Fibroblast of lung (primary cell): ENCODE results near the gene USF3. TPM values are rescaled to one million over a fixed set of nuclear protein-coding genes. Genes with fewer than 3 reads are reported as not detected.

Experiments used
- DNase-seq, 2 donors: peaks; one replicate each; pipeline versions ENCODE4 v3.0.0 to v3.0.0-alpha.2; 2010; ENCODE audit warnings: low read depth in 2 of 2
- H2AFZ ChIP-seq: 2 replicates; pipeline ENCODE4 v1.5.1; 2012; ENCODE audit warnings: low read length, control low read depth, inconsistent platforms
- H3K27ac ChIP-seq: 2 replicates; pipeline ENCODE4 v1.5.1; 2011; ENCODE audit warnings: low read length, control low read depth; ENCODE audit not compliant: insufficient read depth
- H3K27me3 ChIP-seq: 2 replicates; pipeline ENCODE4 v1.5.1; 2011; ENCODE audit warnings: mild to moderate bottlenecking, low read length; ENCODE audit not compliant: control insufficient read depth, insufficient read depth
- H3K36me3 ChIP-seq: 2 replicates; pipeline ENCODE4 v1.5.1; 2011; ENCODE audit warnings: low read length; ENCODE audit not compliant: control insufficient read depth, insufficient read depth
- H3K4me1 ChIP-seq: 2 replicates; pipeline ENCODE4 v1.5.1; 2011; ENCODE audit warnings: low read length; ENCODE audit not compliant: control insufficient read depth, insufficient read depth; ENCODE audit errors: extremely low read depth
- H3K4me2 ChIP-seq: 2 replicates; pipeline ENCODE4 v1.5.1; 2011; ENCODE audit warnings: low read length, control low read depth; ENCODE audit not compliant: insufficient read depth; ENCODE audit errors: extremely low read depth
- H3K4me3 ChIP-seq, 4 experiments: fragments of 200-600 bp in 1 of 4; sonication (generic) in 1 of 4; replicated peaks in 1 of 4; 2 replicates each; pipeline ENCODE4 v1.5.1; 2011 to 2016; ENCODE audit warnings: low read length in 4 of 4, low read depth in 3 of 4, mild to moderate bottlenecking in 3 of 4, control low read depth in 2 of 4, inconsistent platforms in 1 of 4, mixed read lengths in 1 of 4; ENCODE audit not compliant: insufficient read depth in 1 of 4; ENCODE audit errors: control extremely low read depth in 1 of 4
- H3K79me2 ChIP-seq: 2 replicates; pipeline ENCODE4 v1.5.1; 2012; ENCODE audit warnings: mild to moderate bottlenecking, low read length, inconsistent platforms; ENCODE audit not compliant: control insufficient read depth, insufficient read depth
- H3K9ac ChIP-seq: 2 replicates; pipeline ENCODE4 v1.5.1; 2011; ENCODE audit warnings: mild to moderate bottlenecking, low read length, control low read depth; ENCODE audit not compliant: insufficient read depth
- H3K9me3 ChIP-seq: 2 replicates; pipeline ENCODE4 v1.5.1; 2012; ENCODE audit warnings: low read depth, low read length; ENCODE audit not compliant: control insufficient read depth, insufficient read depth
- H4K20me1 ChIP-seq: 2 replicates; pipeline ENCODE4 v1.5.1; 2011; ENCODE audit warnings: low read length; ENCODE audit not compliant: control insufficient read depth, insufficient read depth; ENCODE audit errors: extremely low read depth
- EZH2 ChIP-seq: IDR thresholded peaks from 2 replicates; pipeline ENCODE4 v1.5.1; 2012; ENCODE audit warnings: low read length, control low read depth, mild to moderate bottlenecking; ENCODE audit errors: missing control alignments
- polyA plus RNA-seq, 2 donors: library from polyadenylated mRNA; depleted of rRNA in 1 of 2; stranded (reverse) in 1 of 2; unstranded in 1 of 2; fragments of >200 nt; gene quantifications; 2 replicates each; pipeline ENCODE4 v1.2.1, GENCODE V29; 2011 to 2012; ENCODE audit warnings: missing spikeins in 1 of 2
- total RNA-seq: library from RNA; depleted of rRNA; stranded (reverse); fragments of >200 nt; gene quantifications from 2 replicates; pipeline ENCODE4 v1.2.1, GENCODE V29; 2014
- TF ChIP-seq, protein P1 (sequence below), 2 donors: IDR thresholded peaks in 1 of 2; conservative IDR thresholded peaks in 1 of 2; 1 replicate in 1 of 2; 2 replicates in 1 of 2; pipeline ENCODE4 v1.5.1; 2011 to 2012; ENCODE audit warnings: low read length in 2 of 2, control low read depth in 1 of 2, inconsistent platforms in 1 of 2, low read depth in 1 of 2, mild to moderate bottlenecking in 1 of 2

USF3 gene
- total and polyA plus RNA-seq, 2 donors (not counting 1 experiment from before 2014, with no cell fraction given), result 8.9 to 15.8 TPM

DNA sequence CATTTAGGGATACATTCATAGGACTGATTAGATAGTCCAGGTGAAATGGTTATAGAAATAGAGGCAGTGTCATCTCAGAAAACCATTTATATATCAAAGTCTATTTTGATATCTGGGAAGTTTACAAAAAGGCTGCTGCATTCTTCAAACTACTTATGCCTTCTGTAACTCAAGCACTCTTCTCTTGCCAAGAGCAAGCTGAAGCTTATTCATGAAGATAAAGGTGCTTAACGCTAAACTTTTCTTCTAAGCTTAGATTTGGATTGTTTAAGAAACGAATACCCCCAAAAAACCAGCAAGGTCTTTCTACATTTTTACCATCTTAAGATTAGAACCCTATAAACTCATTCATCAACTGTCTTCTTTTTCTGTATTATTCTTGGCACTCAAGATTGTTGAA lies 23.3 kb upstream of the USF3 start:
- DNase-seq, result no peak
- Histone ChIP-seq H3K4me3 (no peak overlapping the region), H3K79me2 (peaks cover 10% of the 10 kb centered on the region), H3K27me3 (no peaks in the 10 kb centered on the region), H3K9ac (no peak overlapping the region), H3K4me2 (no peak overlapping the region), H4K20me1 (no peaks in the 10 kb centered on the region), H3K4me1 (no peaks in the 10 kb centered on the region), H2AFZ (no peak overlapping the region), H3K27ac (no peak overlapping the region), H3K9me3 (no peaks in the 10 kb centered on the region), H3K36me3 (peaks cover 2% of the 10 kb centered on the region)
- no peak for TF ChIP-seq EZH2
- TF ChIP-seq, protein P1, sequence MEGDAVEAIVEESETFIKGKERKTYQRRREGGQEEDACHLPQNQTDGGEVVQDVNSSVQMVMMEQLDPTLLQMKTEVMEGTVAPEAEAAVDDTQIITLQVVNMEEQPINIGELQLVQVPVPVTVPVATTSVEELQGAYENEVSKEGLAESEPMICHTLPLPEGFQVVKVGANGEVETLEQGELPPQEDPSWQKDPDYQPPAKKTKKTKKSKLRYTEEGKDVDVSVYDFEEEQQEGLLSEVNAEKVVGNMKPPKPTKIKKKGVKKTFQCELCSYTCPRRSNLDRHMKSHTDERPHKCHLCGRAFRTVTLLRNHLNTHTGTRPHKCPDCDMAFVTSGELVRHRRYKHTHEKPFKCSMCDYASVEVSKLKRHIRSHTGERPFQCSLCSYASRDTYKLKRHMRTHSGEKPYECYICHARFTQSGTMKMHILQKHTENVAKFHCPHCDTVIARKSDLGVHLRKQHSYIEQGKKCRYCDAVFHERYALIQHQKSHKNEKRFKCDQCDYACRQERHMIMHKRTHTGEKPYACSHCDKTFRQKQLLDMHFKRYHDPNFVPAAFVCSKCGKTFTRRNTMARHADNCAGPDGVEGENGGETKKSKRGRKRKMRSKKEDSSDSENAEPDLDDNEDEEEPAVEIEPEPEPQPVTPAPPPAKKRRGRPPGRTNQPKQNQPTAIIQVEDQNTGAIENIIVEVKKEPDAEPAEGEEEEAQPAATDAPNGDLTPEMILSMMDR (conservative IDR thresholded peaks at IDR 0.05 in 1 of 2, IDR thresholded peaks at IDR 0.05 in 1 of 2; ENCODE audit: low read depth in 1 of 2, low read length in 2 of 2), result no peak

DNA sequence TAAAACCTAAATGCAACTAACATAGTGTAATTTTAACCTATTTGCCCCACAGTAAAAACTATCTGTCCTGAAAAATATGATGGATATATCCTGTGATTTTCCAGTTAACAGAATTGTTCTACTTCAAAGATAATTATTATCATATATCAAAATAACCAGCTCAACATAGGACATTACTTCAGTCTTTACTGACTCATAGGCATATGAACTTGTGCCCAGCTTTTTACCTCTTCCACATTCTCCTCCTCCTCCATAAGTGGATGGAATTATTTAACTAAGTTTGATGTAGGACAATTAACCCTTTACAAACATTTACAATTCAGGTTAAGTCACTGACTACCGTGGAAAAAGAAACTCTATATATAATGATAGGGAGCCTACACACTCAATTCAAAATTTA lies 22.9 kb upstream of the USF3 start:
- peaks cover 6% of the 10 kb centered on the region for H3K79me2 ChIP-seq
- H2AFZ ChIP-seq, result no peak overlapping the region
- H3K27me3 ChIP-seq, result no peaks in the 10 kb centered on the region
- no peak overlapping the region for H3K27ac ChIP-seq
- H3K4me1 ChIP-seq, result no peaks in the 10 kb centered on the region
- no peaks in the 10 kb centered on the region for H3K9me3 ChIP-seq
- TF ChIP-seq, protein P1 (conservative IDR thresholded peaks at IDR 0.05 in 1 of 2, IDR thresholded peaks at IDR 0.05 in 1 of 2; ENCODE audit: low read depth in 1 of 2, low read length in 2 of 2), result no peak
- TF ChIP-seq EZH2, result no peak
- H3K9ac ChIP-seq, result no peak overlapping the region
- H3K4me2 ChIP-seq, result no peak overlapping the region
- peaks cover 2% of the 10 kb centered on the region for H3K36me3 ChIP-seq
- H4K20me1 ChIP-seq, result no peaks in the 10 kb centered on the region
- DNase-seq, result no peak
- no peak overlapping the region for H3K4me3 ChIP-seq

DNA sequence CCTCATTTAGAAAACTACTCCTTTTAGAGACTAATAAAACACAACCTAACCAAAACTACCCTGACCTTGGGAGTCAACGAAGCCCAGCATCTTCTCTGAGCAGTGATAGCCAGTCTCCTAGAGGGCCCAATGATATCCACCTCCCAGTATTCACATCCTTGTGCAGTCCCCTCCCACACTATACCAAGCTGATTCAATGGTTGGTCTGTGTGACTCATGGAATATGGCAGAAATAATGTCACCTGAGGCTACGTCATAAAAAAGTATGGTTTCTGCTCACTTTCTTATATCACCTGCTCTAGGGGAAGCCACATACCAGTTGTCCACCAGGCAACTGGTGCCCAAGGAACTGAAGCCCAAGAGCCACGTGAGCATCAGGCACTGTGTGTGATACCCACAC lies 21.4 kb upstream of the USF3 start:
- no peak overlapping the region for H3K4me2 ChIP-seq
- H2AFZ ChIP-seq, result no peak overlapping the region
- no peak overlapping the region for H3K9ac ChIP-seq
- no peak overlapping the region for H3K27ac ChIP-seq
- no peaks in the 10 kb centered on the region for H3K36me3 ChIP-seq
- no peaks in the 10 kb centered on the region for H3K9me3 ChIP-seq
- no peak for DNase-seq
- TF ChIP-seq, protein P1 (conservative IDR thresholded peaks at IDR 0.05 in 1 of 2, IDR thresholded peaks at IDR 0.05 in 1 of 2; ENCODE audit: low read depth in 1 of 2, low read length in 2 of 2), result no peak
- no peak for TF ChIP-seq EZH2
- no peaks in the 10 kb centered on the region for H3K79me2 ChIP-seq
- H3K4me3 ChIP-seq, result no peak overlapping the region
- no peaks in the 10 kb centered on the region for H3K4me1 ChIP-seq
- no peaks in the 10 kb centered on the region for H4K20me1 ChIP-seq
- H3K27me3 ChIP-seq, result no peaks in the 10 kb centered on the region
